ENCODE data around the gene FAM50B.

Gene FAM50B

DNA sequence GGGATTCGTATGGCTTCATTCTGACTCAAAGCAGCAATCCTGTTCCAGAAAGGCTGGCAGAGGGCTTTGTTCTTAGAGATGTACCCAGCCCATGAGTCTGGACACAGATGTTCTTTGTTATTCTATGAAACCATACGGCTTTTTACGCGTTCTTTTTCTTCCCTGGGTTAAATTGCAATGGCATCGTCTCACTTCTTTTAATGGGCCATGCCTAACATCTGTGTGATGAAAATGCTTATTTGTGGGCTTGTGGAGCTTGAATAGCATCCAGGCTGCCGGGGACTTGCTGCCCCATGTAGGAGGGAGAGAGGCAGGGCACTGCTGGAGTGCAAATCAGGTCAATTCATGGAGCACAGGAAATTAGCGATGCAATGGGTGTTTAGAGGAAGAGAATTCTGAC, 19.4 kb downstream of the FAM50B start:
- TF ChIP-seq, protein P1, sequence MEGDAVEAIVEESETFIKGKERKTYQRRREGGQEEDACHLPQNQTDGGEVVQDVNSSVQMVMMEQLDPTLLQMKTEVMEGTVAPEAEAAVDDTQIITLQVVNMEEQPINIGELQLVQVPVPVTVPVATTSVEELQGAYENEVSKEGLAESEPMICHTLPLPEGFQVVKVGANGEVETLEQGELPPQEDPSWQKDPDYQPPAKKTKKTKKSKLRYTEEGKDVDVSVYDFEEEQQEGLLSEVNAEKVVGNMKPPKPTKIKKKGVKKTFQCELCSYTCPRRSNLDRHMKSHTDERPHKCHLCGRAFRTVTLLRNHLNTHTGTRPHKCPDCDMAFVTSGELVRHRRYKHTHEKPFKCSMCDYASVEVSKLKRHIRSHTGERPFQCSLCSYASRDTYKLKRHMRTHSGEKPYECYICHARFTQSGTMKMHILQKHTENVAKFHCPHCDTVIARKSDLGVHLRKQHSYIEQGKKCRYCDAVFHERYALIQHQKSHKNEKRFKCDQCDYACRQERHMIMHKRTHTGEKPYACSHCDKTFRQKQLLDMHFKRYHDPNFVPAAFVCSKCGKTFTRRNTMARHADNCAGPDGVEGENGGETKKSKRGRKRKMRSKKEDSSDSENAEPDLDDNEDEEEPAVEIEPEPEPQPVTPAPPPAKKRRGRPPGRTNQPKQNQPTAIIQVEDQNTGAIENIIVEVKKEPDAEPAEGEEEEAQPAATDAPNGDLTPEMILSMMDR (IDR thresholded peaks at IDR 0.05; ENCODE audit: low read depth, low read length), result no peak
- no peak overlapping the region for H3K4me3 ChIP-seq (ENCODE audit: low read depth, low read length)

DNA sequence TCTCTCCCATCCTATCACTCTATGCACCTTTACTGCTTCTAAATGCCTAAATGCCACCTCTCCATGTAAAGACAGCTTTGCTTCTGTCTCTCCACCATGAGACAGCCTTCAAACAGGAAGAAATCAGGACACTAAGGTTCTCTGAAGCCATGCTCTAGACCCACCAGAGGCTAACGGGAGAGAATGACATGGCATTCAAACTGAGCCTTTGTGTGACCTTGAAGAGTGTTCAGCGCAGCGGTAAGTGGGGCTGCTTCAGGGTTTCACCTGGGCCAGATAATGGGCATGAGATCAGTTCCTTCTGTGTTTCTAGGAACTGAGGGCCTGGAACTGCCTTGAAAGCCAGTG, 20.1 kb downstream of the FAM50B start:
- TF ChIP-seq, protein P1 (IDR thresholded peaks at IDR 0.05; ENCODE audit: low read depth, low read length), result no peak
- no peak overlapping the region for H3K4me3 ChIP-seq (ENCODE audit: low read depth, low read length)

DNA sequence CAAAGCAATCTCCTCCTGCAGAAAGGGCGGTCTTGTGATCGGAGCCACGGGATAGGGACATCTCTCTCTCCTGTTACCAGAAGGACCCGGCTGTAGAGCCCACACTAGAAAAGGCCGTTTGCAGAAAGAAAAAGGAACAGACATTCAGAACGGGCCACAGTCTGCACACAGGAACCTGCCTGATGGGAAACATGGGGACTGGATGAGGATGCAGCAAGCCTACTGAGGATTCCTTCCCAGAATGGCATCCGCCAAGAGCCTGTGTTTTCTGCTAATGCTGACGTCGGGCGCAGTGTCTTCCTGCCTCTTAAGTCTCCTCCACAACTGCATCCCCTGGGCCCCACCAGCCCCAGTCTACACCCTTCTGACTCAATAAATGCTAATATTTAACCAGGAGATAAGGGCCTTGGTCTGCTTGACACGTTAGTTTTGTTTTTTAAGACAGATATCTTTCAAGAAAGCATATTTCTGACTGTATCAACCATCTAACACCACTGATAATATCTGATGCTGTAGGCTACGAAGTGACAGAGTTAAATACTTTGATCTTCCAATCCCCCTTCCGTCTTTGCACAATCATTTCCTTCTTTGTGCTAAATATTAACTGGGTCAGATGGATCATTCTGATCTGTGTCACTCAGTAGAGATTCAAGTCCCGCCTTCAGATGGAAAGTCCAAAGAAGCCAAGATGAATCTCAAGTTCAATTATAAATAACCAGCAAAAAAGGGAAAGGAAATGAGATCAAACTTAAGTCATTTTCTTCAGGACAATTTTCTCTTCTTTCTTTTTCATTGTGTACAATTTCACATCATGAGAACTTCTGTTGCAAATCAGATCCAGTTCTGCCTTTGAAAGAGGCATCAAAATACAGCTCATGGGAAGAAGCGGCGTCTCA, 20.7 kb downstream of the FAM50B start:
- H3K4me3 ChIP-seq (ENCODE audit: low read depth, low read length), result no peak overlapping the region
- TF ChIP-seq, protein P1 (IDR thresholded peaks at IDR 0.05; ENCODE audit: low read depth, low read length), result no peak

DNA sequence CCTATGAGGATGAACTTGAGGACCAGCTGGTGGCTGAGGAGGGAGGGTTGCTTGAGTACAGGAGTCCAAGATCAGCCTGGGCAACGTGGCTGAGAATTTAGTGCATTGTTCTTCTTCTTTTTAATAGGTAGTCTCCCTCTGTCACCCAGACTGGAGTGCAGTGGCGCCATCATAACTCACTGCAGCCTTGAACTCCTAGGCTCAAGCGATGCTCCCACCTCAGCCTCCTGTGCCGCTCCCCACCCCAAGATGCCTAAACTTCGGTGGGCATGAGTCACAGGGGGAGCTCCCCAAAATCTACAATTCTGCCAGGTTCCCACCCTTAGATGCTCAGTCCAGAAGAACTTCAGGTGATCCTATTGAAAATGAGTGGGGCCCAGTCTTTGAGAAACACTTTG, 21.4 kb downstream of the FAM50B start:
- no peak overlapping the region for H3K4me3 ChIP-seq (ENCODE audit: low read depth, low read length)
- TF ChIP-seq, protein P1 (IDR thresholded peaks at IDR 0.05; ENCODE audit: low read depth, low read length), result no peak

DNA sequence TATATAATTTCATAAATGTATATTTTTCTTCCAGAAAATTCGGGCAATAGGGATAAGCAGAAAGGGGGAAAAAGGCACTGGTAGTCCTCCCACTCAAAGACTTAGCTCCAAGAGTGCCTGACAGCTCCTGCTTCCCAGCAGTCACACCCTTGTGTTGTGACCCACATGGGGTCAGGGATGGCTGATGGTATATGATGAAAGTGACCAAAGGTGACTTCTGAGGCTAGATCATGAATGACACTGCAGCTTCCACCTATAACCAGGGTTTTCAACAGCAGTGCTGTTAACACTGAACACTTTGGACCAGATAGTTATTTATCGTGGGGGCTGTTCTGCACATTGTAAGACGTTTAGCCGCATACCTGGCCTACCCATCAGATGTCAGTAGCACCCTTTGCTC, 22.3 kb downstream of the FAM50B start:
- no peak overlapping the region for H3K4me3 ChIP-seq (ENCODE audit: low read depth, low read length)
- TF ChIP-seq, protein P1 (IDR thresholded peaks at IDR 0.05; ENCODE audit: low read depth, low read length), result no peak

DNA sequence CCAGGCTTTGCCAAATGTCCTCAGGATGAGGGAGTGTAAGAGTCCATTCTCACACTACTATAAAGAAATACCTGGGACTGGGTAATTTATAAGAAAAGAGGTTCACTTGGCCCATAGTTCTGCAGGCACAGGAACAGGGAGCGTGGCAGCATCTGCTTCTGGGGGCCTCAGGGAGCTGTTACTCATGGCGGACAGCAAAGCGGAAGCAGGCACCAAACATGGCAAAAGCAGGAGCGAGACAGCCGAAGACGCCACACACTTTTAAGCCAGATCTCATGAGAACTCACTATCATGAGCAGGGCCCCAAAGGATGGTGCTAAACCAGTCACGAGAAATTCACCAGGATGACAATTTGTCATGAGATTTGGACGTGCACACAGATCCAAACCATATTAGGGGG, 22.8 kb downstream of the FAM50B start:
- no peak overlapping the region for H3K4me3 ChIP-seq (ENCODE audit: low read depth, low read length)
- TF ChIP-seq, protein P1 (IDR thresholded peaks at IDR 0.05; ENCODE audit: low read depth, low read length), result no peak

DNA sequence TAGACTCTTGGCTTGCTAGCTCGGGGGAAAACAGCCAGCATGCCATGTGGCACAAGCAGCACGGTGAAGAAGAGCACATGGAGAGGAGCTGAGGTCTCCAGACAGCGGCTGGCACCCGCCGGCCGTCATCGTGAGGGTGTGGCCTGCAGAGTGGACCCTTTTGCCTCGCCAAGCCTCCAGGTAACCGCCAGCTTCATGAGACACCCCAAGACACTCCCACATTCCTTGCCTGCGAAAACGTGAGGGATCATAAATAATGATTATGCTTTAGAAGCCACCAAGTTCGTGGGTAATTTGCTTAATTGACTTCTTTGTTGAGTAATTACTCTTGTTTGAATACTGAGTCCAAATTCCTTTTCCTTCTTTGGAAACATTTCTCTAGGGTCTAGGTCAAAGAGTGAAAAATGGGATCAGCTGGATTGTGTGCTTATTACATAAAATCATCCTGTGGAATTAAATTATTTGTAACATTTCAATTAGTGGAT, 23.2 kb downstream of the FAM50B start:
- no peak overlapping the region for H3K4me3 ChIP-seq (ENCODE audit: low read depth, low read length)
- TF ChIP-seq, protein P1 (IDR thresholded peaks at IDR 0.05; ENCODE audit: low read depth, low read length), result no peak
